OCI-M1 (cell line): ENCODE results near the gene NKAPL.

Experiments used
- DNase-seq: peaks from one replicate; lab custom pipeline; 2025; lab: John Stamatoyannopoulos, UW

The NKAPL gene

GRCh38 chr6:28258877-28259777 lies at the start of gene NKAPL:
TSS of gene NKAPL (plus strand) at chr6:28259297. CDS start at chr6:28259372, 75 bp downstream.
- no peak for DNase-seq

GRCh38 chr6:28209753-28210535 lies 49.2 kb upstream of the NKAPL start:
- DNase-seq, result no peak

- no peak for DNase-seq
Observed at GRCh38 chr6:28211840-28212509, 47.1 kb upstream of the NKAPL start.

DNA sequence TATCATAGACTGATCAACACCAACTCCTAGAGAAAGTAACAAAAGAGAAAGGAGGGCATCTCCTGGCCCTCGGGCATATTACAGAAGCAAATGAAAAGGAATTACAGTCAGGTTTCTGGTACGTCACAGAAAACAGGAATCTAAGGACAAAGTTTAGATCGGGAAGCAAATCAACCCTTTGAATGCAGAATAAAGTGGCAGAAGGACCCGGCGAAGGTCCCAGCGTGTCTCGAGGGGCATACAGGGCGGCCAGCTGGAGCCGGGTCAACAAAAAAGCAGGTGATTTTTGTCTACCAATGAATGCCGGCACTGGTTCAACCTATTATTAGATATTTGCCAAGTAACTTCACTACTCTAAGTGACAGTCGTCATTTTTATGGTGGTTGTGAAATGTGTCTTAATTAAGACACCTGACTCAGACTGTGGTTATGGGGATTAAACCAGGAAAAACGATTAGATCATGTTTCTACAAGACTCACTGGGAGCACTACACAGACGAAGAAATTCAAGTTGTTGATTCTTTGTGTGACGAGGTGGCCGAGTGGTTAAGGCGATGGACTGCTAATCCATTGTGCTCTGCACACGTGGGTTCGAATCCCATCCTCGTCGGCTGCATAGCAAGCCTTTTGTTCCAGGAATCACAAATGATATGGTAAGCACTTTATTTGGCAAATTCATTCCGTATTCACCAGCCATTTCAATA lies 46.4 kb upstream of the NKAPL start:
- peak; percentile 99 for DNase-seq

DNA sequence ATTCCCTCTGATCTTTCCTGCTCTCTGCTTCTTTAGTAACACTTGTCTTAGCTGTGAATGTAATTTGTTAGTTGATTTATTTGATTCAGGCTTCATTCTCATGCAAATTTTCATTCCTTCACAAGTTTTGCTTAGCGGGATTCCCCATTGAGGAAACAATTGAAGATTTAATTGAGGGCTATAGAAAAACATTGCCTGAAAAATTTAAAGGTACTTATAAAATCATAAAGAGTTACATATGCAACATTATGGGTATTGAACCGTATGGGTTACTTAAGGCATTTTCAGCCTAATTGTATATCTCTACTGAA lies 45.9 kb upstream of the NKAPL start:
- DNase-seq, result no peak

GRCh38 chr6:28215425-28215824 lies 43.7 kb upstream of the NKAPL start:
- DNase-seq, result no peak

DNA sequence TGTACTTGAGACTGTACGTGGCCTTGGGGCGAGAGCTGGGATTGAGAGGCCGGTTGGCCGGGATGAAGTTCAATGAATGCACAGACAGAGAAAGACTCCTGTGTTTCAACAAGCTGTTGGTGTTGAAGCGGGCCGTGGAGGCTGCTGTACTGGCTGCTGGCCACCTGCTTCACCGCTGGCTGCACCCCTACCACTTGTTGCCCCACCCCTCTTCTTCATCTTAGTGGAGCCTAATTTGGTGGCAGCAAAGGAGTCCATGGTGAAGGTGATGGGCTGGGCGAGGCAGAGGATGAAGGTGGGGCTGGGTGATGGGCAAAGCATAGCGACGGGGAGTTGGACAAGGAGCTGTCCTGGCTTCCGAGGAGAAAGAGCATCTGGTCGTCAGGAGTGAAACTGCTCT lies 41.2 kb upstream of the NKAPL start:
- no peak for DNase-seq

DNA sequence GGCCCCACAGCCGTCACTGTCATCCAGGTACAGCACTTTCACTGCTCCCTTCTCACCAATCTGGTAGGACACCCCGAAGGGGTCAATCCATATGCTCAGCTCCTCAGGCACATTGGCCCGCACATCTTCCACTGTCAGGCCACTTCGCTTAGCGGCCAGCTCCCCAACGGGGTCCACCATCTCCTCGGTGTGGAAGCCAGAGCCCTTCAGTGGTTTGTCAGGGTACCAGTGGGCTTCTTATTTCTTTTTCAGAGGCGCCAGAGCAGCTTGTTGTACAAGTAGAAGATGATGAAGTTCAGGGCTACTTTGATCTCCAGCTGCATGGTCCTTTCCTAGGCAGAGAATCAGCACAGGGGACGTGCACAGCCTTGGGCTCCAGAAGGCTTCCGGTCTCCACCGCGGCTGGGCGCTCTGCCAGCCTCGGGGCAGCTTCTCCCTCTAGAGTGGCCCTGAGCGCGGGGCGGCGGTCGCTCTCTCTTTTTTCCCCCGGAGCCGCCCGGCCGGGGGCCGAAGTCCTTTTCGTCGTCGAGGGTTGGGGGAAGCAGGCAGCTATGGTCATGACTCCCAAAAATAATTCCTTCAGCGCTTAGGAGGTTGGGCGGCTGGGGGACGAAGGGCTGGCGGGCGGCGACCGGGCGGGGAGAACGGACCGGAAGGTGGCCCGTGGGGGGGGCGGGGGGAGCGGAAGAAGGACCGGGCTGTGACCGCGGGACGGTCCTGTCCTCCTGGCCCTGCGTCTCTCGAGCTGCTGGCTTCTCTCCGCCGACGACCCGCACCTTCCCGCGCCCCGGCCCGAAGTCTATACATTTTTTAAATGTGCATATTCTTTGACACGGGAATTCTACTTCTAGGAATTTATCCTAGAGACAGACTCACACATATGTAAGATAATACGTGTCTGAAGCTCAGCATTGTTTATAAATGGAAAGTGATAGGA lies 40.5 kb upstream of the NKAPL start:
- peak; percentile 92 for DNase-seq

GRCh38 chr6:28220257-28221133 lies 38.6 kb upstream of the NKAPL start:
- DNase-seq, result peak; percentile 91

GRCh38 chr6:28224131-28225055 lies 34.7 kb upstream of the NKAPL start:
- DNase-seq, result peak; percentile 68

DNA sequence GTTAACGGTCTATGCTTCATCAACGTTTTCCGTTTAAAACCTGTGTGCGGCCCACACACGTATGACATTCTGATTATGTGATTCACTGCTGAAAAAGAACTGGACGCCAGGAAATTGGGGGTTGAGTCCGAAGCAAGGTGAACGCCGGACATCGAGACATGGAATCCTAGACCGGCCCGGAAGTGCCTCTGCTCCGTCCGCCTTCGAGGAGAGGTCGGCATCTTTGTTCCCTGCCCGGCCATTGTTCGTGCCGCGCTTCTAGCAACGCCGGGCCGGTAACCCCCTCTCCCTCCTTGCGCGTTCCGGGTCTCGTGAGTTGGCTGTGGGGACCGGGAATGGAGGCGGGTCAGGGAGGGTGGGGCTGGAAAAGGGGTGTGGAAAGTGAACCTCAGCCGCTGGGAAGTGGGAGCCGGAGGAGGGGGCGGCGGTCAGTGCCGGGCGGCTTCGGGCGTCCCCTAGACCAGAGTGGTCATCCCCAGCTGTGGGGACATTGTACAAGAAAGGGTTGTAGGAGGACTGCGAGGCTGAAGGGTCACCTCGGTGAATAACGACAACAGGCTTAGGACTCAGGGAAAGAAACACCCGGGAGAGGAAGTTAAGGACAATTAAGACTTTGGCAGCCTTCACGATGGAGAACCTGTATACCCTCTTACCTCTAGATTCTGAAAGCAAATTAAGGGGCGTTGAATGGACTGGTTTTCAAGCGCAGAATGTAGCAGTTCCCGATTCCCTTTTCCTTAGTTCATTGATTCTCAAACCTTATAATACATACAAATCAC lies 33.9 kb upstream of the NKAPL start, which contains the start of gene ZSCAN9:
Gene ZSCAN9, plus strand, starts transcription at position 220 of the 779 bp plus-strand sequence. CDS start 1,810 bp downstream, outside the sequence.
- DNase-seq, result peak; percentile 96

- DNase-seq, result no peak
Observed at GRCh38 chr6:28226460-28226859, 32.6 kb upstream of the NKAPL start.

DNA sequence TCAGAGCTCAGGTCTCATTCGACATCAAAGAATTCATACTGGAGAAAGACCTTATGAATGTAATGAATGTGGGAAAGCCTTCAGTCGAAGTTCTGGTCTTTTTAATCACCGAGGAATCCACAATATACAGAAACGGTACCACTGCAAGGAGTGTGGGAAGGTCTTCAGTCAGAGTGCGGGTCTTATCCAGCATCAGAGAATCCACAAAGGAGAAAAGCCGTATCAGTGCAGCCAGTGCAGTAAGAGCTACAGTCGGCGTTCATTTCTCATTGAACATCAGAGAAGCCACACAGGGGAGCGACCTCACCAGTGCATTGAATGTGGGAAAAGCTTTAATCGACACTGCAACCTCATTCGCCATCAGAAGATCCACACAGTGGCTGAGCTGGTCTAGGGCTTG lies 26.3 kb upstream of the NKAPL start:
- DNase-seq, result no peak

DNA sequence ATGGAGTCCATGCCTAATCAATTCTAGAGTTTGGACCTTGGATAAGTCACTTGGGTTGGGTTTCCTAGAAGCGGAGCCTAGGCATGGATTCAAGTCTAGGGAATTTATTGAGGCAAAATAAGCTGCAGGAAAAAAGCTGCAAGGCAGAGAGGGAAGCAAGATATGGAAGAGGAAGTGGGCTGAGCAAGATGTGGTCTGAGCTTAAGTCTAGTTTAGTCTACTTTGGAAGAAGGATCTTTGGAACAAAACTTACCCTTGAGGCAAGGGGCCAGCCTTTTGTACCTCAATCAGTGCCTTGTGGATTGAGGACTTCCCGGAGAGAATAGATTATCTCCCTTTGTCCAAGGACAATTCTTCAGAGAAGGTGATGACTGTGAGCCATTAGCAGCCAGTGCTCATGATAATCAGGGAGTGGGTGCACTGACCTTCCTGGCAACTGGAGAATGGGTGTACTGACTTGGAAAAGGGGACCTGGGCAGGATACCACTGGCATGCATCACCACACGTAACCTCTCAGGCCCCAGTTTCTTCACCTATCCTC lies 23.1 kb upstream of the NKAPL start:
- DNase-seq, result peak; percentile 25

DNA sequence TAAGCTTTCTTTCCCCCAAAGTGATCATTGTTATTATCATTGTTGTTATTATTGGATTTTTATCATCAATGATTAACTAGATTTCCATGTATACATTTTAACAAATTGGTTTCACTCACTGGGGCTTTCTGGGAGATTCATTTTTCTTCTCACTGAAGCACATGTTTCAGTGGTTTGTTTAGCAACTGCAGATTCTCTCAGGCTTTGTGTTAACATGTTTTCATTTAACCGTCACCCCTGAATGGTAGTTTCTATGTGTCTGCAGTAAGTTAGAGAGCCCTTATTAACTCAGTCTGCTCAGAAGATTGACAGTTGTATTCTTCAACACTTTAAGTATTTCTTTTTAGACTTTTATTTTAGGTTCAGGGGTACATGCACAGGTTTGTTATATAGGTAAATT lies 19.5 kb upstream of the NKAPL start:
- no peak for DNase-seq

DNA sequence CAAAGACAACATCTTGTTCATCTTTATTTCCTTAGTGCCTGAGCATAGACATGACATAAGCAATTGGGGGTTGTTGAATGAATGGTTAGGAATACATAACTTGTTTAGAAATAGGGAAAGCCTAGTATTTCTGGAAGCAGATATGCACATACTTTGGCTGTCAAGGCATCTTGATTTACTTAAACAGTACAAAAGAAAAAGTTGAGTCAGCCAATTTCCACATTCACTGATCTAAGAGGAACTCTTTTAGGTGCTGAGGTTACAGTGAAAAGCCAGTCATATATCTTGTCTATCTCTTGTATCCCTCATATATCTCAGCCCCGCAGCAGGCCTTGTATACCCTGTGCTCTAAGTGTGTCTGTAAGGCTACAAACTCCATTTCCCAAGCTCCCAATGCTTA lies 18.6 kb upstream of the NKAPL start:
- peak; percentile 49 for DNase-seq

DNA sequence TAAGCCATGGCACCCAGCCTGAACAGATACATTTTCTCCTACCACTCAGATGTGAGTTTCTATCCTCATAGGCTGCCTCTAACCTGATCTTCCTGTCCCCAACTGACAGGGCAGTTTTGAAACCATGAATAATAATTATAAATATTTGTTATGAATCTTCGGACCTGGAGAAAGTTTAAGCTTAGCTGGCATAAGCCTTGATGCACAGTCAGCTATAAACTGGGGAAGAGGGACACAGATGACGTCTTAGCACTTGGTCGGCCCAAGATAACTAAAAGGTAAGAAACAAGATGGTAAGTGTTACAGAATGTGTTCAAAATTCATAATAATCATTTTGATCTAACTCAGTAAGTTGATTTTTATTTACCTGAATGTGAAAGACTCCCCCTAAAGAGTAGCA lies 15.2 kb upstream of the NKAPL start:
- DNase-seq, result no peak
